ENCODE data around the gene KLHL35. TPM values are rescaled to one million over a fixed set of nuclear protein-coding genes. Genes with fewer than 3 reads are reported as not detected.

KLHL35 gene
- total RNA-seq, 4 donors from 2014 or later: 0.17 to 0.42 (median 0.29) TPM; not detected in 1

GRCh38 chr11:75475767-75476650 is 43.0 kb upstream of the KLHL35 start:
- peaks cover 17 to 33% (median 28%) of the 10 kb centered on the region in 4 donors for H3K4me1 ChIP-seq
- H3K27ac ChIP-seq (replicated peaks in 1 of 4): peak overlapping the region; percentile 45 to 60 (median 49)
- H3K4me3 ChIP-seq: peak overlapping the region in 1 of 4 donors; percentile 0
- no peaks in the 10 kb centered on the region for H3K9me3 ChIP-seq
- 71% methylated on average over 8 of the region's 9 CpGs for WGBS
- H3K27me3 ChIP-seq: no peaks in the 10 kb centered on the region
- no peak for DNase-seq (ENCODE audit: extremely low spot score)
- TF ChIP-seq EP300 (IDR thresholded peaks at IDR 0.05) (no peak), CTCF (IDR thresholded peaks at IDR 0.05) (no peak), POLR2AphosphoS5 (IDR thresholded peaks at IDR 0.05) (no peak), POLR2A (IDR thresholded peaks at IDR 0.05; ENCODE audit: low read depth) (no peak)
- H3K36me3 ChIP-seq: no peaks in the 10 kb centered on the region
- intact Hi-C loops (cut with DNase I): no loop called here

DNA sequence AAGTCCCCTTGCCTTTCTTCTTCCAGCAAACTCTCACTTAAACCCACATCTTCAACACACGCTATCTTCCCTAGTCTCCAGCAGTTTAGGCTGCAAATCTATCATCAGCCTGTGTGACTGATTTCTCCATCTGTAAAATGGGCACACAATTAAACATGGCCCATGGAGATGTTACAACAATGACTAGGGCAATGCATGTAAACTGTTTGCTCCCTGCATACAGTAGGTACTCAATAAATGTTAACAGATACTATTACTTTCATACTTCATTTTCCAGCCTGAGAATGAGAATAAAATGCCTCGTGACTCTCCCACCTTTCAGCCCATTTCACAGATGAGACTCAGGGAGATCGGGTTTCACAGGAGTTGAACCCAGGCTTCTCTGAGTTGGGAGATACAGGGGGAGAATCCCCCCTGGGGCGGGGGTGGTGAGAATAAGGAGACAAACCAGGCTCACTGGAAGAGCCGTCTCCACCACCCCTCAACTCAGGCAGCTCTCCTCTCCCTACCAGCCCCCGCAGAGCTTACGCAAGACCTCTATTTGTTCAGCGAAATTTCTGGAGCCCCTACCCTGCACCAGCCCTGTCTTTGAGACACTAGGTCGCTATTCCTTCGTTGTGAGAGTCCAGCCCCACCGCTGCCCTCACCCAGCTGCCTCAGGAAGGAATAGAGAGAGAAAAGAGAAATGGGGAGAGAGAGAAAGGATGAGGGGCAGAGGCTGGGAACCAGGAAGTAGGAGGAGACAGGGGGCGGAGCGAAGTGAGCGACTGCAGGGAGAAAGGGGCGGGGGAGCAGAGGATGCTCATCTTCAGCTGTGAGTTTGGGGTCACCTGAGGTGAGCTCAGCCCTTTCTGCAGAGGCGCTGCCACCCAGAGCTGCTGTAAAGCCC is 42.1 kb upstream of the KLHL35 start:
- H3K9me3 ChIP-seq: no peaks in the 10 kb centered on the region
- intact Hi-C loops (cut with DNase I): no loop called here
- WGBS: 45% methylated on average over 16 of the region's 16 CpGs
- no peaks in the 10 kb centered on the region for H3K36me3 ChIP-seq
- peak overlapping the region in 1 of 4 donors; percentile 0 for H3K4me3 ChIP-seq
- DNase-seq (ENCODE audit: extremely low spot score): no peak
- H3K27ac ChIP-seq (replicated peaks in 1 of 4): peak overlapping the region; percentile 45 to 60 (median 49)
- no peak for TF ChIP-seq CTCF (IDR thresholded peaks at IDR 0.05)
- TF ChIP-seq POLR2A (IDR thresholded peaks at IDR 0.05; ENCODE audit: low read depth): no peak
- TF ChIP-seq POLR2AphosphoS5 (IDR thresholded peaks at IDR 0.05): no peak
- TF ChIP-seq EP300 (IDR thresholded peaks at IDR 0.05): no peak
- H3K27me3 ChIP-seq: no peaks in the 10 kb centered on the region
- H3K4me1 ChIP-seq: peaks cover 17 to 33% (median 28%) of the 10 kb centered on the region in 4 donors

DNA sequence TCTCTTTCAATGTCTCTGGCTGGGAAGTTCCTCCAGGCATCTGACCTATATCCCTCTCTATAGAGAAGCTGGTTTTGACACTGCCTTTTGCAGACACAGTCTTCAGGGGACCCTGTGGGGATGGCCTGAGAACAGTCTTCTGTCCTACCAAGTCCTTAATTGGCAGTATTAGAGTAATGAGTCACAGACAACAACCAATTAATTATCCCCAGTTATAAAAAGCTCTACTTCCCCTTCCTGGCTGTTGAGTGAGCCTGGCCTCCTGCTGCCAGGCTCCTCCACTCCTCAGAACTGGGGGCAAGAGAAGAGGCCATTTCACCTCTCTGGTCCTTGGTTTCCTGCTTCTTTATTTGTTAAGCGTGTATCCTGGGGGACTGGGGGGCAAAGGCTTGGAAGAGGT is 41.2 kb upstream of the KLHL35 start:
- no peak for DNase-seq (ENCODE audit: extremely low spot score)
- H3K27me3 ChIP-seq: no peaks in the 10 kb centered on the region
- H3K4me3 ChIP-seq: no peak overlapping the region
- intact Hi-C loops (cut with DNase I): no loop called here
- H3K9me3 ChIP-seq: no peaks in the 10 kb centered on the region
- peaks cover 17 to 34% (median 29%) of the 10 kb centered on the region in 4 donors for H3K4me1 ChIP-seq
- WGBS: 83% methylated on average over 1 of the region's 1 CpG
- no peaks in the 10 kb centered on the region for H3K36me3 ChIP-seq
- TF ChIP-seq EP300 (IDR thresholded peaks at IDR 0.05) (no peak), CTCF (IDR thresholded peaks at IDR 0.05) (no peak), POLR2A (IDR thresholded peaks at IDR 0.05; ENCODE audit: low read depth) (no peak), POLR2AphosphoS5 (IDR thresholded peaks at IDR 0.05) (no peak)
- no peak overlapping the region for H3K27ac ChIP-seq (replicated peaks in 1 of 4)

DNA sequence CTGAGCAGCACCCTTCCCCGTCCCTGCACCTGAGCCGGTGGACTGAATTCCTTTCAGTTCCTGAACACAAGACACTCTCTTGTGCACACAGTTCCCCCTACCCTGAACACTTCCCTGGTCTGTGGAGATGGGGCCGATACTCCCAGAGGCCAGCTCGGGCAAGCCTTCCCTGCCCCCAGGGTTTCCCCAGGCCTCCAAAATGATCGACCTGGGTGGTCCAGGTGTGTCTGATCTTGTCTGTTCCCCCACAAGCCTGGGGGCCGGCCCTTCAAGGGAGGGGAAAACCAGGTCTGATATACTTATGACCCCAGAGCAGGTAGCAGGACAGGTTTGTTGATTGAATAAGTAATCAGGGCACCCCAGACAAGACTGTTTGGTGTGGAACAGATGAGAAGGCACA is 40.7 kb upstream of the KLHL35 start:
- 81% methylated on average over 5 of the region's 6 CpGs for WGBS
- H3K4me1 ChIP-seq: peaks cover 21 to 40% (median 35%) of the 10 kb centered on the region in 4 donors
- H3K36me3 ChIP-seq: no peaks in the 10 kb centered on the region
- intact Hi-C loops (cut with DNase I): no loop called here
- DNase-seq (ENCODE audit: extremely low spot score): no peak
- H3K4me3 ChIP-seq: no peak overlapping the region
- no peaks in the 10 kb centered on the region for H3K9me3 ChIP-seq
- TF ChIP-seq EP300 (IDR thresholded peaks at IDR 0.05) (no peak), CTCF (IDR thresholded peaks at IDR 0.05) (no peak), POLR2AphosphoS5 (IDR thresholded peaks at IDR 0.05) (no peak), POLR2A (IDR thresholded peaks at IDR 0.05; ENCODE audit: low read depth) (no peak)
- no peak overlapping the region for H3K27ac ChIP-seq (replicated peaks in 1 of 4)
- H3K27me3 ChIP-seq: no peaks in the 10 kb centered on the region
